MCF 10A (cell line): Measurements from ENCODE around the gene MTG1. TPM values are rescaled to one million over a fixed set of nuclear protein-coding genes. Genes with fewer than 3 reads are reported as not detected.

Source experiments
- BruUV-seq: library from RNA; stranded (reverse); fragments of 400-500 nt; replicated peaks from 2 replicates; lab custom pipeline; 2021; lab: Mats Ljungman, UMichigan
- CTCF ChIA-PET: fragments of 300-600 bp; sonication (Branson Sonifier 250); formaldehyde crosslinking; extraction: SDS; loops from one replicate; lab custom pipeline; 2021; ENCODE audit warnings: antibody characterized with exemption, inconsistent platforms; lab: Yijun Ruan, JAX
- POLR2A ChIA-PET: fragments of 300-600, 350-650 bp; sonication (Branson Sonifier 250); formaldehyde crosslinking; extraction: SDS; loops from one replicate; lab custom pipeline; 2020; ENCODE audit warnings: antibody characterized with exemption, inconsistent platforms; lab: Yijun Ruan, JAX
- DNase-seq: peaks from one replicate; pipeline ENCODE4 v3.0.0-alpha.2; 2018; ENCODE audit not compliant: unreplicated experiment
- H3K27ac Mint-ChIP-seq: one replicate; pipeline ENCODE4 v1.8.0; 2022; ENCODE audit warnings: mild to moderate bottlenecking, low read depth, mixed read lengths; ENCODE audit not compliant: unreplicated experiment
- H3K27me3 Mint-ChIP-seq: one replicate; pipeline ENCODE4 v1.8.0; 2022; ENCODE audit warnings: mixed read lengths; ENCODE audit not compliant: insufficient read depth, unreplicated experiment
- H3K36me3 Mint-ChIP-seq: one replicate; pipeline ENCODE4 v1.8.0; 2022; ENCODE audit warnings: mild to moderate bottlenecking, moderate library complexity, mixed read lengths; ENCODE audit not compliant: insufficient read depth, unreplicated experiment
- H3K4me1 Mint-ChIP-seq: one replicate; pipeline ENCODE4 v1.8.0; 2022; ENCODE audit warnings: mixed read lengths; ENCODE audit not compliant: insufficient read depth, unreplicated experiment
- H3K4me3 Mint-ChIP-seq: one replicate; pipeline ENCODE4 v1.8.0; 2022; ENCODE audit warnings: mild to moderate bottlenecking, moderate library complexity, mixed read lengths; ENCODE audit not compliant: unreplicated experiment
- H3K9me3 Mint-ChIP-seq: one replicate; pipeline ENCODE4 v1.8.0; 2022; ENCODE audit warnings: mixed read lengths; ENCODE audit not compliant: unreplicated experiment
- intact Hi-C: fragments of 100-400 bp; cut with micrococcal nuclease; formaldehyde crosslinking; loops from 2 replicates; pipeline ENCODE4 v1.14.1; 2022
- total RNA-seq: library from RNA; stranded (reverse); gene quantifications from 2 replicates; pipeline ENCODE4 v1.2.3, GENCODE V29; 2022
- TF ChIP-seq, protein P1 (sequence below): fragments of 200-600 bp; IDR thresholded peaks from one replicate; pipeline ENCODE4 v1.8.0; 2022; ENCODE audit warnings: antibody characterized with exemption, mild to moderate bottlenecking; ENCODE audit not compliant: unreplicated experiment

The MTG1 gene
- total RNA-seq, 1 experiment from 2014 or later, result 71.6 TPM

- no peak for DNase-seq
- Mint-ChIP-seq H3K4me1 (no peaks in the 10 kb centered on the region), H3K27ac (no peak overlapping the region), H3K9me3 (peaks cover 17% of the 10 kb centered on the region), H3K36me3 (peaks cover 6% of the 10 kb centered on the region), H3K27me3 (peaks cover 10% of the 10 kb centered on the region), H3K4me3 (no peak overlapping the region)
- POLR2A ChIA-PET, result no interaction called here
- BruUV-seq, result no TSS peak
- CTCF ChIA-PET, result interaction anchor here (0.8 kb wide), 1 partner anchor 8 kb away, joined by 3 read pairs; no protein-coding TSS in a partner anchor
- intact Hi-C loops, result no loop called here
- TF ChIP-seq, protein P1, sequence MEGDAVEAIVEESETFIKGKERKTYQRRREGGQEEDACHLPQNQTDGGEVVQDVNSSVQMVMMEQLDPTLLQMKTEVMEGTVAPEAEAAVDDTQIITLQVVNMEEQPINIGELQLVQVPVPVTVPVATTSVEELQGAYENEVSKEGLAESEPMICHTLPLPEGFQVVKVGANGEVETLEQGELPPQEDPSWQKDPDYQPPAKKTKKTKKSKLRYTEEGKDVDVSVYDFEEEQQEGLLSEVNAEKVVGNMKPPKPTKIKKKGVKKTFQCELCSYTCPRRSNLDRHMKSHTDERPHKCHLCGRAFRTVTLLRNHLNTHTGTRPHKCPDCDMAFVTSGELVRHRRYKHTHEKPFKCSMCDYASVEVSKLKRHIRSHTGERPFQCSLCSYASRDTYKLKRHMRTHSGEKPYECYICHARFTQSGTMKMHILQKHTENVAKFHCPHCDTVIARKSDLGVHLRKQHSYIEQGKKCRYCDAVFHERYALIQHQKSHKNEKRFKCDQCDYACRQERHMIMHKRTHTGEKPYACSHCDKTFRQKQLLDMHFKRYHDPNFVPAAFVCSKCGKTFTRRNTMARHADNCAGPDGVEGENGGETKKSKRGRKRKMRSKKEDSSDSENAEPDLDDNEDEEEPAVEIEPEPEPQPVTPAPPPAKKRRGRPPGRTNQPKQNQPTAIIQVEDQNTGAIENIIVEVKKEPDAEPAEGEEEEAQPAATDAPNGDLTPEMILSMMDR, result no peak
These were observed 53.0 kb downstream of the MTG1 start for GRCh38 chr10:133446979-133447378.

- H3K4me1 Mint-ChIP-seq, result no peaks in the 10 kb centered on the region
- peaks cover 6% of the 10 kb centered on the region for H3K36me3 Mint-ChIP-seq
- H3K4me3 Mint-ChIP-seq, result no peak overlapping the region
- peaks cover 17% of the 10 kb centered on the region for H3K9me3 Mint-ChIP-seq
- BruUV-seq, result no TSS peak
- ChIA-PET POLR2A (no interaction called here), CTCF (no interaction called here)
- no peak for DNase-seq
- TF ChIP-seq, protein P1, result no peak
- no peak overlapping the region for H3K27ac Mint-ChIP-seq
- H3K27me3 Mint-ChIP-seq, result peaks cover 10% of the 10 kb centered on the region
- intact Hi-C loops, result no loop called here
These were observed 54.2 kb downstream of the MTG1 start for GRCh38 chr10:133448120-133448519.

DNA sequence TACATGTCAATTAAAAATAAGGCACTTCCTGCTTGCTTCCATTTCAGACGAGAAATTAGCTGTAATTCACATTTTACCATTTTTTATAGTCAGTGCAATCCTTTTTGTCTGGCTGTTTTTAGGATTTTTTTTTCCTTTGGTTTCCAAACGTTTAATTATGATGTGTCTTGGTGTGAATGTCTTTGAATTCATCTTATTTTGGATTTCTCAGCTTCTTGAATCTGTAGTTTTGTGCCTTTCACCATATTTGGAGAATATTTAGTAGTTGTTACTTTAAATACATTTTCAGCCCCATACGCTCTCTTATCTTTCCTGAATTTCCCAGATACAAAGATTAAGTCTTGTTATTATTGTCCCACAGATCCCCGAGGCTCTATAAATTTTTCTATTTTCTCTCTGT lies 57.4 kb downstream of the MTG1 start:
- TF ChIP-seq, protein P1, result no peak
- no peak for DNase-seq
- H3K4me1 Mint-ChIP-seq, result no peaks in the 10 kb centered on the region
- H3K27ac Mint-ChIP-seq, result no peak overlapping the region
- peaks cover 17% of the 10 kb centered on the region for H3K9me3 Mint-ChIP-seq
- H3K27me3 Mint-ChIP-seq, result peaks cover 10% of the 10 kb centered on the region
- intact Hi-C loops, result no loop called here
- CTCF ChIA-PET, result no interaction called here
- H3K4me3 Mint-ChIP-seq, result no peak overlapping the region
- peaks cover 6% of the 10 kb centered on the region for H3K36me3 Mint-ChIP-seq
- BruUV-seq, result no TSS peak
- POLR2A ChIA-PET, result no interaction called here

- TF ChIP-seq, protein P1, result no peak
- intact Hi-C loops, result no loop called here
- Mint-ChIP-seq H3K27me3 (peaks cover 10% of the 10 kb centered on the region), H3K27ac (no peak overlapping the region), H3K36me3 (no peaks in the 10 kb centered on the region), H3K9me3 (peaks cover 8% of the 10 kb centered on the region), H3K4me1 (no peaks in the 10 kb centered on the region), H3K4me3 (no peak overlapping the region)
- no TSS peak for BruUV-seq
- no peak for DNase-seq
- ChIA-PET POLR2A (no interaction called here), CTCF (no interaction called here)
These were observed 58.5 kb downstream of the MTG1 start for GRCh38 chr10:133452453-133452852.
